IPS-NIHi7 (cell line): ENCODE data around the gene LANCL2.
A peak's percentile ranks its signal among the peaks of the same experiment; 100 is the strongest.
"Not testable (repeated sequence)": the region's sequence is repeated elsewhere in the genome, so short reads cannot be mapped to it uniquely, and the experiment has no call there.

Experiments used
- DNase-seq: peaks from one replicate; pipeline ENCODE4 v3.0.0; 2012; ENCODE audit warnings: mixed read lengths; ENCODE audit errors: extremely low spot score

The LANCL2 gene

GRCh38 chr7:55362927-55363326, 2.2 kb upstream of the LANCL2 start:
- DNase-seq = no peak

- DNase-seq = no peak
These were observed 1.6 kb upstream of the LANCL2 start for GRCh38 chr7:55363386-55364170.

- peak; percentile 91 for DNase-seq
These were observed 731 bp downstream of the LANCL2 start for GRCh38 chr7:55365675-55366460.

- no peak for DNase-seq
These were observed 1.4 kb downstream of the LANCL2 start for GRCh38 chr7:55366461-55367070.

GRCh38 chr7:55367283-55367840, 2.2 kb downstream of the LANCL2 start:
- no peak for DNase-seq

GRCh38 chr7:55369427-55370400, 4.6 kb downstream of the LANCL2 start:
- DNase-seq = no peak

- DNase-seq = no peak
These were observed 9.1 kb downstream of the LANCL2 start for GRCh38 chr7:55374213-55374612.

GRCh38 chr7:55375237-55375636, 10.1 kb downstream of the LANCL2 start:
- DNase-seq = no peak

GRCh38 chr7:55377162-55377817, 12.2 kb downstream of the LANCL2 start:
- DNase-seq = no peak

GRCh38 chr7:55379285-55379684, 14.1 kb downstream of the LANCL2 start:
- DNase-seq = no peak

- DNase-seq = no peak
These were observed 16.1 kb downstream of the LANCL2 start for GRCh38 chr7:55381189-55381588.

GRCh38 chr7:55381696-55382095, 16.6 kb downstream of the LANCL2 start:
- no peak for DNase-seq

- DNase-seq = no peak
These were observed 17.1 kb downstream of the LANCL2 start for GRCh38 chr7:55382251-55382650.

- DNase-seq = no peak
These were observed 21.4 kb downstream of the LANCL2 start for GRCh38 chr7:55386541-55386940.

- no peak for DNase-seq
These were observed 22.2 kb downstream of the LANCL2 start for GRCh38 chr7:55387062-55387965.

- no peak for DNase-seq
These were observed 31.2 kb downstream of the LANCL2 start for GRCh38 chr7:55396233-55396785.

GRCh38 chr7:55397617-55398016, 32.5 kb downstream of the LANCL2 start:
- DNase-seq = no peak

GRCh38 chr7:55400191-55400590, 35.1 kb downstream of the LANCL2 start:
- no peak for DNase-seq

GRCh38 chr7:55402506-55402905, 37.4 kb downstream of the LANCL2 start:
- not testable (repeated sequence) for DNase-seq
